Calu3 (cell line): Measurements from ENCODE around the gene PIEZO2. TPM values are rescaled to one million over a fixed set of nuclear protein-coding genes. Genes with fewer than 3 reads are reported as not detected.

Source experiments
- BruUV-seq: library from RNA; stranded (reverse); fragments of 400-500 nt; replicated peaks from 2 replicates; lab custom pipeline; 2021; lab: Mats Ljungman, UMichigan
- CTCF ChIA-PET: fragments of 300-600 bp; sonication (Branson Sonifier 250); formaldehyde crosslinking; loops from one replicate; lab custom pipeline; 2022; ENCODE audit warnings: antibody characterized with exemption; lab: Charles Lee
- DNase-seq: peaks from one replicate; pipeline ENCODE4 v3.0.0; 2022
- H3K27ac Mint-ChIP-seq: one replicate; pipeline ENCODE4 v1.8.0; 2022; ENCODE audit warnings: mixed read lengths; ENCODE audit not compliant: unreplicated experiment
- H3K27me3 Mint-ChIP-seq: one replicate; pipeline ENCODE4 v1.8.0; 2022; ENCODE audit warnings: mixed read lengths; ENCODE audit not compliant: unreplicated experiment
- H3K36me3 Mint-ChIP-seq: one replicate; pipeline ENCODE4 v1.8.0; 2022; ENCODE audit warnings: mild to moderate bottlenecking, moderate library complexity, mixed read lengths; ENCODE audit not compliant: insufficient read depth, unreplicated experiment
- H3K4me1 Mint-ChIP-seq: one replicate; pipeline ENCODE4 v1.8.0; 2022; ENCODE audit warnings: mild to moderate bottlenecking, low read depth, mixed read lengths; ENCODE audit not compliant: unreplicated experiment
- H3K4me3 Mint-ChIP-seq: one replicate; pipeline ENCODE4 v1.8.0; 2022; ENCODE audit warnings: mild to moderate bottlenecking, low read depth, moderate library complexity, mixed read lengths; ENCODE audit not compliant: unreplicated experiment
- H3K9me3 Mint-ChIP-seq: one replicate; pipeline ENCODE4 v1.8.0; 2022; ENCODE audit warnings: low read depth, mixed read lengths; ENCODE audit not compliant: unreplicated experiment
- CTCF ChIP-seq: fragments of 200-600 bp; IDR thresholded peaks from one replicate; pipeline ENCODE4 v1.8.0; 2022; ENCODE audit warnings: antibody characterized with exemption; ENCODE audit not compliant: unreplicated experiment
- intact Hi-C: fragments of 100-400 bp; cut with micrococcal nuclease; formaldehyde crosslinking; loops from one replicate; pipeline ENCODE4 v1.10.0; 2022; ENCODE audit not compliant: unreplicated experiment
- total RNA-seq: library from RNA; stranded (reverse); gene quantifications from 2 replicates; pipeline ENCODE4 v1.2.3, GENCODE V29; 2022

The PIEZO2 gene
- total RNA-seq, 1 experiment from 2014 or later: 0.24 TPM

GRCh38 chr18:11112286-11112685, 37.1 kb downstream of the PIEZO2 start:
- CTCF ChIA-PET: no interaction called here
- Mint-ChIP-seq H3K9me3 (peaks cover 2% of the 10 kb centered on the region), H3K4me3 (no peak overlapping the region), H3K36me3 (no peaks in the 10 kb centered on the region), H3K4me1 (no peaks in the 10 kb centered on the region), H3K27me3 (no peaks in the 10 kb centered on the region), H3K27ac (no peak overlapping the region)
- intact Hi-C loops: no loop called here
- DNase-seq: no peak
- no peak for TF ChIP-seq CTCF
- no TSS peak for BruUV-seq

GRCh38 chr18:11110509-11110908, 38.9 kb downstream of the PIEZO2 start:
- H3K4me3 Mint-ChIP-seq: no peak overlapping the region
- intact Hi-C loops: no loop called here
- H3K27ac Mint-ChIP-seq: no peak overlapping the region
- CTCF ChIA-PET: no interaction called here
- TF ChIP-seq CTCF: no peak
- no TSS peak for BruUV-seq
- H3K9me3 Mint-ChIP-seq: peaks cover 2% of the 10 kb centered on the region
- DNase-seq: no peak
- no peaks in the 10 kb centered on the region for H3K27me3 Mint-ChIP-seq
- H3K36me3 Mint-ChIP-seq: no peaks in the 10 kb centered on the region
- H3K4me1 Mint-ChIP-seq: no peaks in the 10 kb centered on the region

GRCh38 chr18:11108947-11109346, 40.4 kb downstream of the PIEZO2 start:
- peaks cover 2% of the 10 kb centered on the region for H3K9me3 Mint-ChIP-seq
- H3K4me1 Mint-ChIP-seq: no peaks in the 10 kb centered on the region
- DNase-seq: no peak
- no peaks in the 10 kb centered on the region for H3K36me3 Mint-ChIP-seq
- H3K27ac Mint-ChIP-seq: no peak overlapping the region
- no TSS peak for BruUV-seq
- no peak overlapping the region for H3K4me3 Mint-ChIP-seq
- no peaks in the 10 kb centered on the region for H3K27me3 Mint-ChIP-seq
- intact Hi-C loops: no loop called here
- no peak for TF ChIP-seq CTCF
- CTCF ChIA-PET: interaction anchor here (0.6 kb wide), 1 partner anchor 37 kb away, joined by 3 read pairs; no protein-coding TSS in a partner anchor

GRCh38 chr18:11106894-11107293, 42.5 kb downstream of the PIEZO2 start:
- H3K4me3 Mint-ChIP-seq: no peak overlapping the region
- CTCF ChIA-PET: interaction anchor here (0.6 kb wide), 1 partner anchor 326 kb away, joined by 3 read pairs; no protein-coding TSS in a partner anchor
- H3K27ac Mint-ChIP-seq: no peak overlapping the region
- no peak for TF ChIP-seq CTCF
- H3K9me3 Mint-ChIP-seq: peaks cover 4% of the 10 kb centered on the region
- H3K4me1 Mint-ChIP-seq: no peaks in the 10 kb centered on the region
- intact Hi-C loops: no loop called here
- DNase-seq: no peak
- no TSS peak for BruUV-seq
- no peaks in the 10 kb centered on the region for H3K27me3 Mint-ChIP-seq
- no peaks in the 10 kb centered on the region for H3K36me3 Mint-ChIP-seq
